ENCODE measurements around the gene KANSL3.
"Not testable (repeated sequence)": the region's sequence is repeated elsewhere in the genome, so short reads cannot be mapped to it uniquely, and the experiment has no call there.

Gene KANSL3

GRCh38 chr2:96638144-96639121, at the start of gene KANSL3:
Gene KANSL3 (minus strand): TSS chr2:96638312. CDS start chr2:96637135, 1,177 bp downstream.
- peak; percentile 91 for DNase-seq (ENCODE audit: low read depth)

- no peak for DNase-seq (ENCODE audit: low read depth)
Measured at GRCh38 chr2:96687266-96687665, 49.2 kb upstream of the KANSL3 start.

- DNase-seq (ENCODE audit: low read depth): no peak
Measured at GRCh38 chr2:96685577-96686459, 47.7 kb upstream of the KANSL3 start.

- no peak for DNase-seq (ENCODE audit: low read depth)
Measured at GRCh38 chr2:96684883-96685576, 46.9 kb upstream of the KANSL3 start.

- no peak for DNase-seq (ENCODE audit: low read depth)
Measured at GRCh38 chr2:96683972-96684820, 46.1 kb upstream of the KANSL3 start.

- no peak for DNase-seq (ENCODE audit: low read depth)
Measured at GRCh38 chr2:96683307-96683706, 45.2 kb upstream of the KANSL3 start.

- DNase-seq (ENCODE audit: low read depth): no peak
Measured at GRCh38 chr2:96681540-96681939, 43.4 kb upstream of the KANSL3 start.

- DNase-seq (ENCODE audit: low read depth): no peak
Measured at GRCh38 chr2:96680561-96681141, 42.5 kb upstream of the KANSL3 start.

GRCh38 chr2:96679848-96680247, 41.7 kb upstream of the KANSL3 start:
- no peak for DNase-seq (ENCODE audit: low read depth)

GRCh38 chr2:96669539-96670215, 31.6 kb upstream of the KANSL3 start:
- DNase-seq (ENCODE audit: low read depth): no peak

- DNase-seq (ENCODE audit: low read depth): no peak
Measured at GRCh38 chr2:96668771-96669170, 30.7 kb upstream of the KANSL3 start.

- DNase-seq (ENCODE audit: low read depth): not testable (repeated sequence)
Measured at GRCh38 chr2:96665717-96666116, 27.6 kb upstream of the KANSL3 start.

- no peak for DNase-seq (ENCODE audit: low read depth)
Measured at GRCh38 chr2:96665083-96665569, 27.0 kb upstream of the KANSL3 start.

GRCh38 chr2:96664366-96664925, 26.3 kb upstream of the KANSL3 start:
- no peak for DNase-seq (ENCODE audit: low read depth)

GRCh38 chr2:96663829-96664228, 25.7 kb upstream of the KANSL3 start:
- DNase-seq (ENCODE audit: low read depth): no peak

GRCh38 chr2:96663177-96663576, 25.1 kb upstream of the KANSL3 start:
- DNase-seq (ENCODE audit: low read depth): no peak

- no peak for DNase-seq (ENCODE audit: low read depth)
Measured at GRCh38 chr2:96662360-96662759, 24.2 kb upstream of the KANSL3 start.

GRCh38 chr2:96661324-96661723, 23.2 kb upstream of the KANSL3 start:
- no peak for DNase-seq (ENCODE audit: low read depth)

GRCh38 chr2:96656540-96656939, 18.4 kb upstream of the KANSL3 start:
- DNase-seq (ENCODE audit: low read depth): no peak

GRCh38 chr2:96655526-96655925, 17.4 kb upstream of the KANSL3 start:
- DNase-seq (ENCODE audit: low read depth): no peak
